H1 (cell line): ENCODE data around the gene RSBN1. TPM values are rescaled to one million over a fixed set of nuclear protein-coding genes. Genes with fewer than 3 reads are reported as not detected.
"Not testable (repeated sequence)": the region's sequence is repeated elsewhere in the genome, so short reads cannot be mapped to it uniquely, and the experiment has no call there.

Source experiments
- CTCF ChIA-PET: fragments of 300-600 bp; sonication (Branson Sonifier 250); formaldehyde crosslinking; loops from one replicate; lab custom pipeline; 2021; ENCODE audit not compliant: partially characterized antibody; lab: Charles Lee
- POLR2A ChIA-PET: fragments of 300-600 bp; sonication (Branson Sonifier 250); formaldehyde crosslinking; loops from one replicate; lab custom pipeline; 2021; ENCODE audit warnings: inconsistent platforms; ENCODE audit not compliant: partially characterized antibody; lab: Charles Lee
- DNase-seq, 2 experiments: peaks; one replicate each; pipeline versions ENCODE4 v3.0.0 to v3.0.0-alpha.2; 2010 to 2022; ENCODE audit warnings: low spot score in 2 of 2, low read depth in 1 of 2, mixed read lengths in 1 of 2
- FAIRE-seq: peaks from 2 replicates; lab custom pipeline; 2011; peaks lifted over from hg19 to GRCh38; lab: Jason Lieb, UNC
- H2AFZ ChIP-seq: 2 replicates; pipeline ENCODE4 v1.8.1; 2012; ENCODE audit warnings: low read length, inconsistent platforms
- H2AK5ac ChIP-seq: 2 replicates; pipeline ENCODE4 v1.6.1; 2013; ENCODE audit warnings: low read depth, low read length
- H2BK120ac ChIP-seq: replicated peaks from 2 replicates; pipeline ENCODE3; 2013; ENCODE audit warnings: low read depth, low read length, inconsistent platforms
- H2BK12ac ChIP-seq: 2 replicates; pipeline ENCODE4 v1.6.1; 2013; ENCODE audit warnings: low read depth, low read length
- H2BK15ac ChIP-seq: 2 replicates; pipeline ENCODE4 v1.6.1; 2013; ENCODE audit warnings: low read length
- H2BK20ac ChIP-seq: 2 replicates; pipeline ENCODE4 v1.6.1; 2013; ENCODE audit warnings: low read length
- H2BK5ac ChIP-seq: 2 replicates; pipeline ENCODE4 v1.6.1; 2013; ENCODE audit warnings: low read depth, low read length
- H3K14ac ChIP-seq: 2 replicates; pipeline ENCODE4 v1.6.1; 2013; ENCODE audit warnings: inconsistent platforms; ENCODE audit not compliant: insufficient read length
- H3K18ac ChIP-seq: 2 replicates; pipeline ENCODE4 v1.6.1; 2013; ENCODE audit warnings: low read length; ENCODE audit errors: extremely low read depth
- H3K23ac ChIP-seq: 2 replicates; pipeline ENCODE4 v1.6.1; 2013; ENCODE audit warnings: inconsistent platforms; ENCODE audit not compliant: insufficient read length
- H3K23me2 ChIP-seq: 2 replicates; pipeline ENCODE4 v1.6.1; 2013; ENCODE audit warnings: low read depth, low read length
- H3K27ac ChIP-seq: 2 replicates; pipeline ENCODE4 v1.6.1; 2011; ENCODE audit warnings: low read depth, low read length, inconsistent platforms
- H3K27me3 ChIP-seq, 4 experiments: replicated peaks in 1 of 4; 1 replicate in 1 of 4; 2 replicates in 3 of 4; pipeline versions ENCODE4 v1.6.1 to v1.8.1; 2011 to 2013; ENCODE audit warnings: low read length in 3 of 4, mild to moderate bottlenecking in 3 of 4, inconsistent platforms in 2 of 4, mixed read lengths in 2 of 4, moderate library complexity in 1 of 4; ENCODE audit not compliant: control insufficient read depth in 3 of 4, insufficient read depth in 3 of 4; ENCODE audit errors: extremely low read depth in 1 of 4
- H3K36me3 ChIP-seq, 4 experiments: 2 replicates each; pipeline versions ENCODE4 v1.6.1 to v1.8.1; 2011 to 2013; ENCODE audit warnings: mild to moderate bottlenecking in 4 of 4, low read length in 3 of 4, moderate library complexity in 2 of 4, control low read depth in 1 of 4, inconsistent platforms in 1 of 4; ENCODE audit not compliant: insufficient read depth in 4 of 4, control insufficient read depth in 2 of 4
- H3K4ac ChIP-seq: replicated peaks from 2 replicates; pipeline ENCODE3; 2013; ENCODE audit warnings: low read length, low read depth, mixed read lengths, inconsistent platforms; ENCODE audit not compliant: insufficient read length
- H3K4me1 ChIP-seq, 4 experiments: replicated peaks in 1 of 4; 1 replicate in 1 of 4; 2 replicates in 3 of 4; pipeline versions ENCODE4 v1.6.1 to v1.8.1; 2011 to 2013; ENCODE audit warnings: low read length in 3 of 4, inconsistent platforms in 2 of 4, mixed read lengths in 1 of 4; ENCODE audit not compliant: insufficient read depth in 4 of 4, control insufficient read depth in 3 of 4
- H3K4me2 ChIP-seq, 2 experiments: 2 replicates each; pipeline versions ENCODE4 v1.6.1 to v1.8.1; 2011 to 2013; ENCODE audit warnings: low read depth in 2 of 2, low read length in 2 of 2, control low read depth in 1 of 2, inconsistent platforms in 1 of 2, mild to moderate bottlenecking in 1 of 2; ENCODE audit not compliant: insufficient read depth in 1 of 2
- H3K4me3 ChIP-seq, 4 experiments: fragments of 200-600, 300-600 bp in 1 of 4; sonication (generic), shearing (Covaris generic), sonication (Bioruptor Twin) in 1 of 4; 2 replicates each; pipeline versions ENCODE4 v1.5.1 to v1.8.1; 2011 to 2016; ENCODE audit warnings: low read length in 4 of 4, low read depth in 3 of 4, control low read depth in 2 of 4, inconsistent platforms in 2 of 4, mild to moderate bottlenecking in 2 of 4, mixed read lengths in 1 of 4, moderate library complexity in 1 of 4; ENCODE audit not compliant: insufficient read depth in 2 of 4; ENCODE audit errors: extremely low read depth in 1 of 4
- H3K56ac ChIP-seq: replicated peaks from 2 replicates; pipeline ENCODE3; 2013; ENCODE audit warnings: low read depth, mild to moderate bottlenecking, mixed read lengths, low read length, inconsistent platforms; ENCODE audit not compliant: insufficient read length
- H3K79me1 ChIP-seq: 2 replicates; pipeline ENCODE4 v1.6.1; 2013; ENCODE audit warnings: low read depth, low read length, control low read depth
- H3K79me2 ChIP-seq, 2 experiments: 2 replicates each; pipeline versions ENCODE4 v1.6.1 to v1.8.1; 2012 to 2013; ENCODE audit warnings: low read length in 2 of 2, mild to moderate bottlenecking in 2 of 2, inconsistent platforms in 1 of 2; ENCODE audit not compliant: insufficient read depth in 2 of 2, control insufficient read depth in 1 of 2
- H3K9ac ChIP-seq, 4 experiments: replicated peaks in 1 of 4; 1 replicate in 1 of 4; 2 replicates in 3 of 4; pipeline versions ENCODE4 v1.6.1 to v1.8.1; 2011 to 2013; ENCODE audit warnings: low read depth in 3 of 4, low read length in 3 of 4, control low read depth in 2 of 4, mild to moderate bottlenecking in 2 of 4, moderate library complexity in 2 of 4, inconsistent platforms in 1 of 4; ENCODE audit errors: extremely low read depth in 1 of 4
- H3K9me3 ChIP-seq, 2 experiments: 2 replicates each; pipeline versions ENCODE4 v1.6.1 to v1.8.1; 2012 to 2013; ENCODE audit warnings: mild to moderate bottlenecking in 2 of 2, moderate library complexity in 2 of 2, control low read depth in 1 of 2, inconsistent platforms in 1 of 2, low read depth in 1 of 2, low read length in 1 of 2, mixed read lengths in 1 of 2; ENCODE audit not compliant: insufficient read depth in 2 of 2
- H4K20me1 ChIP-seq, 2 experiments: replicated peaks in 1 of 2; 2 replicates each; pipeline versions ENCODE3 to v1.8.1; 2011 to 2013; ENCODE audit warnings: inconsistent platforms in 2 of 2, low read length in 2 of 2, mild to moderate bottlenecking in 1 of 2; ENCODE audit not compliant: insufficient read depth in 2 of 2, control insufficient read depth in 1 of 2
- H4K5ac ChIP-seq: 2 replicates; pipeline ENCODE4 v1.6.1; 2013; ENCODE audit warnings: low read length, low read depth, mixed read lengths, inconsistent platforms; ENCODE audit not compliant: insufficient read length
- H4K8ac ChIP-seq: 2 replicates; pipeline ENCODE4 v1.8.0; 2013; ENCODE audit warnings: mild to moderate bottlenecking, moderate library complexity, low read length, inconsistent platforms; ENCODE audit not compliant: insufficient read depth; ENCODE audit errors: extremely low read depth
- H4K91ac ChIP-seq: replicated peaks from 2 replicates; pipeline ENCODE3; 2013; ENCODE audit warnings: low read length, mixed read lengths, inconsistent platforms; ENCODE audit not compliant: insufficient read length
- E2F6 ChIP-seq: IDR thresholded peaks from 2 replicates; pipeline ENCODE4 v1.6.1; 2012; ENCODE audit warnings: inconsistent platforms
- FOSL1 ChIP-seq: IDR thresholded peaks from 2 replicates; pipeline ENCODE4 v1.6.1; 2011; ENCODE audit warnings: mild to moderate bottlenecking, low read depth, low read length, moderate library complexity; ENCODE audit not compliant: insufficient read depth
- JUND ChIP-seq: IDR thresholded peaks from 2 replicates; pipeline ENCODE4 v1.6.1; 2011; ENCODE audit warnings: mild to moderate bottlenecking, improper control_type of control experiment, low read length
- NANOG ChIP-seq: IDR thresholded peaks from 2 replicates; pipeline ENCODE4 v1.6.1; 2011; ENCODE audit warnings: low read length, low read depth, mild to moderate bottlenecking, inconsistent platforms; ENCODE audit not compliant: insufficient read depth, poor library complexity, severe bottlenecking
- PHF8 ChIP-seq: fragments of 200-600 bp; sonication (generic); conservative IDR thresholded peaks from 2 replicates; pipeline ENCODE4 v1.7.1; 2012; ENCODE audit warnings: low read depth, mild to moderate bottlenecking, inconsistent platforms, low read length, moderate library complexity
- SP2 ChIP-seq: IDR thresholded peaks from 2 replicates; pipeline ENCODE4 v1.6.1; 2012; ENCODE audit warnings: mild to moderate bottlenecking, low read length, inconsistent platforms
- WGBS, 2 experiments: shearing (Covaris generic) in 1 of 2; methylation state at CpG; one replicate each; pipeline versions ENCODE4 v1.1.6 to v1.1.7; 2013 to 2015; ENCODE audit warnings: low lambda C conversion rate in 2 of 2, mixed read lengths in 2 of 2, inconsistent platforms in 1 of 2, low coverage in 1 of 2, missing lambda C conversion rate in 1 of 2; ENCODE audit not compliant: insufficient replicate concordance in 2 of 2, insufficient coverage in 1 of 2, insufficient read length in 1 of 2; ENCODE audit errors: extremely low coverage in 1 of 2, missing lambda C conversion rate in 1 of 2; 5-methylcytosine and 5-hydroxymethylcytosine counted together
- polyA plus RNA-seq, 7 experiments: library from polyadenylated mRNA; depleted of rRNA in 3 of 7; stranded (reverse) in 5 of 7; unstranded in 2 of 7; fragments of >200 nt in 5 of 7; fragments of 200-250 nt in 2 of 7; gene quantifications; 1 replicate in 5 of 7; 2 replicates in 1 of 7; 4 replicates in 1 of 7; pipeline versions ENCODE4 v1.2.1 to v1.2.3, GENCODE V29; 2011 to 2013; ENCODE audit warnings: missing spikeins in 2 of 7, mixed read lengths in 2 of 7
- total RNA-seq: library from RNA; stranded (reverse); fragmentation: NEBNext Ultra II Directional; extraction: Animal tissue kit (Norgen Biotek cat#: 25700); gene quantifications from 2 replicates; pipeline ENCODE4 v1.2.1, GENCODE V29; 2021

RSBN1 gene
- total and polyA plus RNA-seq, 2 of the 8 experiments (the other 6 are each of a cell fraction or from before 2014, with no cell fraction given) = 4.2 to 17.6 TPM

- TF ChIP-seq NANOG = no peak
- TF ChIP-seq JUND = no peak
- TF ChIP-seq E2F6 = no peak
- TF ChIP-seq SP2 = no peak
- TF ChIP-seq PHF8 = no peak
- TF ChIP-seq FOSL1 = no peak
These were observed 55.8 kb downstream of the RSBN1 start (continued) for GRCh38 chr1:113756461-113756860.

GRCh38 chr1:113753333-113753732 lies 58.9 kb downstream of the RSBN1 start:
- not testable (repeated sequence) for H3K4ac ChIP-seq, H4K91ac ChIP-seq, H2BK15ac ChIP-seq, H2AFZ ChIP-seq, H3K79me2 ChIP-seq, H3K79me1 ChIP-seq, H2BK12ac ChIP-seq, H2AK5ac ChIP-seq, H3K18ac ChIP-seq, H3K56ac ChIP-seq, H4K8ac ChIP-seq, H3K14ac ChIP-seq, DNase-seq, H4K5ac ChIP-seq, FAIRE-seq, H4K20me1 ChIP-seq, H2BK5ac ChIP-seq, H3K4me1 ChIP-seq, H3K9ac ChIP-seq, H3K4me2 ChIP-seq, H3K4me3 ChIP-seq, H2BK20ac ChIP-seq, H2BK120ac ChIP-seq, H3K27ac ChIP-seq, H3K23me2 ChIP-seq, H3K23ac ChIP-seq, H3K27me3 ChIP-seq, H3K9me3 ChIP-seq
- ChIA-PET POLR2A (interaction anchor here (1.2 kb wide), 1 partner anchor 59 kb away, joined by 3 read pairs; the partner anchor contains the start of gene RSBN1), CTCF (interaction anchor here (0.6 to 1.2 kb wide), 2 partner anchors 10 to 800 kb away, joined by 3 to 4 read pairs; no protein-coding TSS in a partner anchor)
- 100% methylated on average over 4 of the region's 6 CpGs; no CpG with 5 or more reads in 1 of the 2 experiments for WGBS, 2 experiments
- H3K36me3 ChIP-seq = peaks cover 0 to 13% (median 1%) of the 10 kb centered on the region in 4 experiments; a peak in 1 of 8 replicates
